ENCODE results near the gene IL11RA.

The IL11RA gene

DNA sequence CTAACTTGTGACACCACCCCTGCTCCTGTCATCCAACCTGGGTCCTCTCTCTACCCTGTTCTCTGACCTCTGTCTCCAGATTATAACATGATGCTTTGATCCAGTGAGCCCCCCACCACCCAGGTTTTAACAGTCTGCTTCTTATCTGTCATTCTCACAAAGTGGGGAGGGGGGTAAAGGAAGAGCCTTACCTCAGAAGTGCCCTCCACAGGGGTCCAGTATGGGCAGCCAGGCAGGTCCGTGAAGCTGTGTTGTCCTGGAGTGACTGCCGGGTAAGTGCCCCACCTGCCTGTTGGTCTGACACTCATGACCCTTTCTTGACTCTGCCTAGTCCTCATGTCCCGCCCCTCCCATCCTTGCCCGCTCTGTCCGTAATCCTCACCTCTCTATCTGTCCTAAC, 3.4 kb downstream of the IL11RA start:
- DNase-seq = no peak

DNA sequence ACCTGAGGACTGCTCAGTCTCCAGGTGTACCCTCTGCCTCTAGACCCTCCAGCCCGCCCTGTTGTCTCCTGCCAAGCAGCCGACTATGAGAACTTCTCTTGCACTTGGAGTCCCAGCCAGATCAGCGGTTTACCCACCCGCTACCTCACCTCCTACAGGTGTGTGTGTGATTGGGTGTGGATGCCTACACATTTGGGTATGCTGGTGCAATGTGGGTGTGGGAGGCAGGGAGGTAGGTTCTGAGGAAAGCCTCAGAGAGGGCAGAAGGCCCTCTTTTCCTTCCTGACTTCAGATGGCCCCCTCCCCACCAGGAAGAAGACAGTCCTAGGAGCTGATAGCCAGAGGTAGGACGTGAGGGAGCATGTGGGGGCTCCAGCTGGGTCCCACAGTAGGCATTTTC, 5.0 kb downstream of the IL11RA start:
- DNase-seq = no peak

DNA sequence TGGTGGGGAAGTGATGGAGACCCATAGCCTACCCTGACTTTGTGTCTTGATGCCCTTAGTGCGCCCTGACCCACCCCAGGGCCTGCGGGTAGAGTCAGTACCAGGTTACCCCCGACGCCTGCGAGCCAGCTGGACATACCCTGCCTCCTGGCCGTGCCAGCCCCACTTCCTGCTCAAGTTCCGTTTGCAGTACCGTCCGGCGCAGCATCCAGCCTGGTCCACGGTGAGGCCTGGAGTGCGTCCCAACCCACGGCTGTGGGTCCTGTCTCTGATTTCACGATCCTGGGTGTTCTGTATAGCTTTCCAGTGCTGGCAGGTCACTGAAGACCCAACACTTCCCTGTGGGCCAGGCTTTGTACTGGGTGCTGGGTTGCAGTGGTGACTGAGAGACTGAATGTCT, 6.5 kb downstream of the IL11RA start:
- DNase-seq = peak; percentile 13

DNA sequence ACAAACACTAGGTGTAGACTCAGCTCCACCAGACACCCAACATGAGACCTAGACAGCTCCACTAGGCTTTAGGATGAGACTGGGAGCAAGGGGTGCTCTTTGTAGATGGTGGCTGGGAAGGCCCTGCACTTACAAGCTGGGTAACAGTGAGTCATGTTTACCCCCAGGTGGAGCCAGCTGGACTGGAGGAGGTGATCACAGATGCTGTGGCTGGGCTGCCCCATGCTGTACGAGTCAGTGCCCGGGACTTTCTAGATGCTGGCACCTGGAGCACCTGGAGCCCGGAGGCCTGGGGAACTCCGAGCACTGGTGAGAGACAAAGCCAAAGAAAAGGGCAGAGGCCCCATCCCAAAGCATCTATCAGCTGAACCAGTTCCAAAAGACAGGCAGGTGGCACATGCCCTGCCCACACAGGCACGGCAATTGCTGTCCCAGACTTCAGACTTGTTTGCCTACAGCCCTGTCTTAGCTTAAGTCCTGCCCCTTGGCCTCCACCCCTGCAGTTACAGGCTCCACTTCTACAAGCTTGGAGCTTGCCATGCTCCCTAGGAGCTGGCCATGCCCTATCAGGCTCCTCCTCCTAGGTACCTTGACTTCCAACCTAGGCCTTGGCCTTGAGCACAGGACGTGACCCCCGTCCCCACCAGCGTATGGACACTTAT, 7.7 kb downstream of the IL11RA start:
- DNase-seq = no peak

DNA sequence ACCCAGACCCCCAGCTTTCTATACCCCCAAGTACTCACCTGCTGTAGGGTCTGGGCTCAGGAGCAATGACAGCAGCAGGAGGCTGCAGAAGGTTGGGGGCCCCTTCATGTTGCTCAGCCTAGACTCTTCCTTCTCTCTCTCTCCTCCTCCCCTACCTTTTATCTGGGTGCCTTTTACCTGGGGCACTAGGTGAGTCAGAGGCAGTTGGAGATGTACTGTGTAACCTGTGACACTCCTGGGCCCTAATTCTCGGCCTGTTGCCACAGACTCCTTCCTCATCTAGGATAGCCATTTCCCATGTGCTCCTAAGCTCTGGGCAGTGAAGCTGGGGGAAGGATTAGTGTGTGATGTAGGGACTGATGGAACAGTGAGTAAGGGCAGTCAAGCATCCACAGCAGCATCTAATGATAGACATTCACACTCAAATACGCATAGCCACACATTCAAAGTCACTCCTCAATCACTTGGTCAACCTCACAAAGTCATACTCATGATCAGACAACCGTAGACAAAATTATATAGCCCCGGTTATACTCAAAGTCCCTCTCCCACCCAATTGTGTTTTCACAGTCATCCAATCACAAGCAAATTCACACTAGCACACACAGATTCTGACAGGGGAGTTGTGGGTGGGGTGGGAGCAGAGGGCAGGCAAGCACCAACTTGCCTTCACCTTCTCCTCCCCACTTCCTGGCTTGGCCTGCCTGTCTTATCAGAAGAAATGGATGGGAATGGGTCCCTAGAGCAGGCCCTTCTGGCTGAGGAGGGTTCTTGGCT, 10.7 kb downstream of the IL11RA start, which contains the start of gene CCL27:
Gene CCL27, minus strand, starts transcription at position 132 of the 777 bp plus-strand sequence. Its CDS starts 24 bp downstream, at position 108.
- DNase-seq = no peak

DNA sequence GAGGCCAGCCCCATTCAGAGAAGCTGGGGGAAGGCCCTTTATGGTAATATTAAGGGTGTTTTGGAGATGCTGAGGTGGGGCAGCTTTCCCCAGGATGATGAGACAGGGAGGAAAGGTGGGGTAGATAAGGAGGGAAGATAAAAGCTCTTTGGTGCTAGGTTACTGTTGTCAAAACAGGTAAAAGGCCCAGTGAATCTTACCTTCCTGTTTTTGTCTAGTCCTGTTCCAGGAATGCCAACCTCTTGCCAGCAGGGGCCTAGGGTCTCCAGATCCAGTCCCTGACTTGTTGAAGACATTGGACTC, 11.3 kb downstream of the IL11RA start:
- DNase-seq = no peak

DNA sequence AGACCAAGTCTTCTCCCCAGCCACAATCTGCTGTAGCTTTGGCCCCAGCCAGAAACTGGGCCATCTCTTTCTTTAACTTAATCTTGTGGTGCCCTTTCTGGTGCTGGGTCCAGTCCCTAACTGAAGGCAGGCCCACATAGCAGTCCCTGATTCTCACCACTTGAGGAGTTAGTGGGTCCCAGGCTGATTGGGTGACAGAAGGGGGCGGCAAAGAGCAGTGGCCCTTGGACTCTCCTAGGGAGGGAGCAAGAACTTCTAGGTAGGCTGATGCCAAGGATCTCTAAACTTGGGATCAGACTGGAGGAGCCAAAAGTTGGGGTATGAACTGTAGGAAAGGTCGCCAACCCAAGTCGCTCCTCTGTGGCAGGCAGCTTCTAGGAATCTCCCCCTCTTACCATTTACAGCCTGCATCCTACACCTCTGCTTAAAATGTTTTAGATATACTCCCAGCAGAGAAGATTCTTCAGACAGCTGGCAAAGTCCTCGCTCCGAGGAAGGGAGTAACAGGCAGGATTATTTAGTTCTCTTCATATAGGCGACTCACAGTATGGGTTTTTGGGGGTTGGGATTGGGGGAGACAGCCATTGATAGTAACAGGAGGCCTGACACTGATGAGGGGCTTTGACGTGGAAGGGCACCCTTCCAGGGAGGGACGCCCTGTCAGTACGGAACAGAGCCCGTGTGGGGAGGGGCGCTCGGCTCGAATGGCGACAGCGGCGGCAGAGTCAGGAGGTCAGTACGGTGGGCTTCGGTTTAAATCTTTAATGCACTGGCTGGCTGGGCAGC, 12.5 kb downstream of the IL11RA start:
- peak; percentile 73 for DNase-seq

DNA sequence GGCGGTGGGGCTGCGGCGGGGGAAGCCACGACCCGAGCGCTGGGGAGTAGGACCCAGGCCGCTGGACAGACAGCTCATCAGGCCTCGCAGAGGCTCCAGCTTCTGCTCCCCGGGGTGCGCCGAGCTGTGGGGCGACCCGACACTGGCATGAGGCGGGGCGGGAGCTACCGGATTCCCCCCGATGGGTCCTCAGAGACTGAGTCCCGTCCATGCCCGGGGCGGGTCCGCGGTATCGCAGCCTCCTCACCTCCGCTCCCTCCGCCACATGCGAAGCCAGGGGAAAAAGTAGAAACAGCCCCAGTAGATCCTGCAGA, 13.0 kb downstream of the IL11RA start:
- no peak for DNase-seq

DNA sequence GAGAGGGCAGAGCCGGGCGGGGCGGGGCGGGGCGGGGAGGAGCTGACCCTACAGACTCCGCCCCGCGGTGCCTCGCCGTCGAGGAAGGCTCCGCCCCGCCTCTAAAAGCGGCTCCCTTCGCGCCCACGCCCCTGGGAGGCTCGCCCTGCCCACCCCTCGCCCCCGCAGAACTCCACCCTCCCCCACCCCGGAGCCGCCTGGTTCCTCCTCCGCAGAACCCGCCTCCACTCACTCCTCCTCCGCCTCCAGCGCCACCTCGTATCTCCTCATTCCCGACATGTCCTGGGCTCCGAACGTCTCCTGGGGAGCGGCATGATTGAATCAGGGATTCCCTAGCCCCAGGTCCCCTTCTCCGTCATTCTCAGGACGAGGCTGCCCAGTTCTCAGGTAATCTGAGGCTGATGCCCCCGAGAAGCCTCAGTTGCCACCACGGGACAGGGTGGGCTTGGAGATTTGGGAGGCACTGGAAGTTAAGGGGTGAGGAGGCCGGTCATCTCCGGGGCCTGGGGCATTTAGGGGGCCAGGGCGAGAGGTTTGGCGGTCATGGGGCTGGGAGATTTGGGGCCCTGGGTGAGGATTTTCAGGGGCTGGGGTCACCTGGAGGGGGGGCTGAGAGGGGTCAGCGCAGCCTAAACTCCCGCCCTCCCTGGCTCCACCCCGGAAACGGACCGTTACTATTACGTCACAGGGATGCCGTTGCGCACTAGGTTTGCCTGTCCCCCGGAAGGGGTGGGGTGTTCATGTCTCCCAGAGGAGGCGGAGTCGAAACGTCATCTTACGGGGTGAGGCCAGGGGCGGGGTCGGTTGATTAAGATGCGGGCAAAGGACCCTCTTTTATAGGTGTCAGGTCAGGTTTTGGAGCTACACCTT, 13.6 kb downstream of the IL11RA start:
- peak; percentile 95 for DNase-seq

DNA sequence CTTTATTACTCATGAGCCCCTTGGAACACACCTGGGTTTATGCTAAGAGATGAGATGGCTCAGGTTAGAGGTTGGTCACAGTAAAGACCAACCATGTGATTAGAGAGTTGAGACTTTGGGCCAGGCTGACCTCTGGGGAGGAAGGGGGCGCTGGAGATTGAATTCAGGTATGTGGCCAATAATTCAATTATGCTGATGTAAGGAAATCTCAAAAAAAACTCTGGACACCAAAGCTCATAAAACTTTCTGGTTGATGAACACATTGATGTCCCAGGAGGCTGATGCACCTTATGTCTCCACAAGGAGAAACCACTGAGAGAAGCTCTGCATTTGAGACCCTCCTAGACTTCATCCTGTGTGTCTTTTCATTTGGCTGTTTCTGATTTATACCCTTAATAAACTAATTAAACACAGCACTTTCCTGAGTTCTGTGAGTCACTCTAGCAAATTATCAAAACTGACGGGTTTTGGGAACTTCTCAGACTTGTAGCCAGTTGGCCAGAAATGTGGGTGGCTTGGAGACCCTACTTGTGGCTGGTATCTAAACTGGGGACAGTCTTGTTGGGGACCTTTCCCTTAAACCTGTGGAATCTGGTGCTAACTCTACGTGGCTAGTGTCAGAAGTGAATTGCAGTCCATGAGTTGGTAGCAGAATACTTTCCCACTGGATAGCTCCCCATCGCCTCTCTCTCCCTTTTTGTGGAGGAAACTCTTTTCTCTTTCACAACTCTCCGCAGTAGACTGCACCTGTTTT, 18.0 kb downstream of the IL11RA start:
- DNase-seq = no peak

DNA sequence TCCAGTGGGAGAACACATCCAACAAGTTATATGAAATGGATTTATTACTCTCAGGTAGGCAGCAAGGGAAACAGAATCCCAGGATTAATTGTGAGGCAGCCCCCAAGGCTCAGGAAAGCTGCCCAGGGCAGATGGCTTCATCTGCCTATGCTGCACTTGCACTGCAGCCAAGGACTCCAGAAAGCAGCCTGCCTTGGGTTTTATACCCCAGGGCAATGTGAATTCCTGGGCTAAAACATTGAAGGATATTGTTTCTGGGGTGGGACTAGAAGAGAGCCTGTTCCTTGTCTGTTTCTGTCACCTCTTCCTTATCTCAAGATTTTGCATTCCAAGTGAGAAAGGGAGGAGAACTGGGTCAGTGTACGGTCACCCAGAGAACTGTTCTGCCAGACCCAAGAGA, 19.3 kb downstream of the IL11RA start:
- DNase-seq = no peak

DNA sequence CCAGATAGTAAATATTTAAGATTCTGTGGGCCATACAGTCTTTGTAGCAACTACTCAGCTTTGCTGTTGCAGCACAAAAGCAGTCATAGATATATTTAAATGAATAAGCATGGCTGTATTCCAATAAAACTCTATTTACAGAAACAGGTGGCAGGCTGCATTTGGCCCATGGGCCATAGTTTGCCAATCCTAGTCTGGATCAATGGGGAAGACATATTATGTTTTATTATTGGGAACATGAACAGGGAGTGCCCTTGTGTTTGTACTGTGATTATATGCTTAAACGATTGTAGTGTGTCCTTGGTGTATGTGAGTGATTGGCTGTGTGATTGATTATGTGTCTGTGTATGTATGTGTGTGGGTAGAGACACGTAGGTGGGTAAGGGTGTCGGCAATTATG, 22.5 kb downstream of the IL11RA start:
- no peak for DNase-seq

DNA sequence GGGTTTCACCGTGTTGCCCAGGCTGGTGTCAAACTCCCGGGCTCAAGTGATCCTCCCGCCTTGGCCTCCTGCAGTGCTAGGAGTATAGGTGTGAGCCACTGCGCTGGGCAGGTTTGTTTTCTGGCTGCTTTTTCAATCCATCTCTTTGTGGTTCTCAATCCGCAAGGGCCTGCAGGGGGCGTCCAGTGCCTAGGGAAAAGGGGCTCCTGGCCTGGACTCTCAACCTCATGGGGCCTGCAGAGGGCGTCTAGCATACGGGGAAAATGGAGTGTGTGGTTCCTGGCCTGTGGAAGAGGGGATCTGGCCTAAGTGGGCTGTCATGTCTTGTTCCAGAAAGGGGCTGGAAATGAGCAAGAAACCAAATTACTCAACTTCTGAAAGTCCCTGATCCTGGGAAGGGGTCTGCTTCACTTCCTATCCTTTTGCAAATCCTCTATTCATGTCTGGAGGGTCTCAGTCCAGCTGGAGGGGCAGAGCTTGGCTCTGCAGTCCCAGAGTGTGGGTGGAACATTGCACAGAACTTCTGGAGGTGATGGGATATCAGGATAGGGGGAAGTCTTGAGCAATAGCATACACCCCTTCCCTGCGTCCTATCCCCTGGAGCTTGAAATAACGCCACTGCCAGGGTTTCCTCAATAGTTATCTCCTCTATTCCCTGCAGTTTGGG, 23.2 kb downstream of the IL11RA start:
- peak; percentile 57 for DNase-seq

DNA sequence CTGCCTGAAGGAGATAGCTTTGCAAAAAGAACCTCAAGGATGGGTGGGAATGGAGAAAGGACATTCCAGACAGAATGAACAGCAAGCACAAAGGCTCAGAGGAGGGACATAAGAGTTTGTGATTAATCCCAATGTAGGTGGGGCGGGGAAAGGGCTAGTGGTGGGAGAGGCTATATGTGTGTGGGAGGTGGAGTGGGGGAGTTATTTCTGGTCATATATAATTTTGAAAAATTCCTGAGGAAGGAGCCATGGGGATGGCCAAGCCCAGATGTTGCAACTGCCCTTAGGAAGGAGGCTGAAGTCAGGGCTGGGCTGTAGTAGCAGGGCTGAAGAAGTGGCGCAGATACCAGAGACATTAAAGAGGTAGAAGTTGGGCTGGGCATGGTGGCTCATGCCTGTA, 23.9 kb downstream of the IL11RA start:
- no peak for DNase-seq

DNA sequence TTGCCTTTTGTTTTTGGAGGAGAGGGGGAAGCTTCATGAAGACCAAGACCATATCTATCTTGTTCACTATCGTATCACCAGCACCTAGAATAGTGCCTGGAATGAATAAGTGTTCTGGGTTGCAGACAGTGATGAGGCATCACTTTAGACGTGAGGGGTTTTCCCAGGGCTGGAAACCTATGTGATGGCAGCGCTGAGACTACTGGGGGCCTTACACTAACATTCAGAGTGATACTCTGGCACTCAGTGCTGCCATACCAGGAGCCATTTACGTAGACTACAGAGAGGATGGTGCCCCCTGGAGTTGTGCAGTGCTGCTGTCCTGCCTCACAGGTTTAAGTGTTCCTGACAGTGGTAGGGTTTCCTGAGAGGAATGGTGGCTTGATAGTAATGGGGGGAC, 32.2 kb downstream of the IL11RA start:
- DNase-seq = no peak

DNA sequence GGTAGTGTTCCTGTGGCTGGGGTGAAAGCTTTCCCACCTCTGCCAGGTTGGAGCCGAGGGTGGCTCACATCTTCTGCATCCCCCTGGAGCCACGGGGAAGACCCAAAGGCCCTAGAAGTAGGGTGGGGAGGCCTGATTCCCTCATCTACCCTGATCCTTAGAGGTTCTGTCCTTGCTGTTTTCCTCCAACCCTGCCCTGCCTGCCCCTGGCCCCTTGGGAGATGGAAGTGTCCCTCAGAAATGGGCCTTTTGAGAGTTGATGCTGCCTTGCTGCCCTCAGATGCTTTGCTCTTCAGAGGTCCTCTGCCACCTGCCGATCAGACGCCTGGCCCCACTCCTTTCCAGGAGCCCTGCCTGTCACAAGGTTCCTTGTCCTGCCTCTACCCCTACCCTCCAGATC, 32.8 kb downstream of the IL11RA start:
- DNase-seq = no peak

DNA sequence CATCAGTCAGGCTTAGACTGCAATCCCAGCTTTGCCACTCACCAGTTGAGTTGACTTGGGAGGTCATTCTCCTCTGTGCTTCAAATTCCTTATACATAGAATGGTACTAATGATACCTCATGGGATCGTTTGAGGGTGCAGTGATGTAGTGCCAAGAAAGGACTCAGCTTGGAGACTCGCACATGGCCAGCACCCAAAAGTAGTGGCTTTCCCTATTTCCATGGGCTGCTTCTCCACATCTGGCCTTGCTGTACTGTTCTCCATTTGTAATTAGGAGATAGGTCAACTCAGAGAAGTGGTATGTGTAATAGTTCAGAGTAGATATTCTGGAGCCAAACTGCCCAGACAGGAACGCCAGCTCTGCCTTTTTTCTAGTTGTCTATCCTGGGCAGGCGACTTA, 33.6 kb downstream of the IL11RA start:
- DNase-seq = no peak

DNA sequence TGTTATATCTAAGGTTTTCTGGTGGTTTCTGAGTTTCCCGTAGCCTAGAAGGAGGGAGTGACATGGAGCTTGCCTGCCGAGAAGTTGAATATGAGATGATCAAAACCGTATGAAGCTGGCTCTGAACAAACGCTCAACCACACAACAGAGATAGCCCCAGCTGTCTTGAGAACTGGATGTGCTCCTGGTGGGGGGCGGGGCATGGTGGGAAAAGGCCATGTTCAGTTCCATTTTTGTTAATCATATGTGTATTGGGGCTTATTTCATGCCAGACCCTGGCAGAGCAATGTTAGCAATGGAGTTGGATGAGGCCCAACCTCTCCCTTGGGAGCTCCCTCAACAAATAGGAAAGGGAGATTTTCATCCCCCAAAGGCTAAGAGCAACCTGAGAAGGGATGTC, 34.2 kb downstream of the IL11RA start:
- no peak for DNase-seq

DNA sequence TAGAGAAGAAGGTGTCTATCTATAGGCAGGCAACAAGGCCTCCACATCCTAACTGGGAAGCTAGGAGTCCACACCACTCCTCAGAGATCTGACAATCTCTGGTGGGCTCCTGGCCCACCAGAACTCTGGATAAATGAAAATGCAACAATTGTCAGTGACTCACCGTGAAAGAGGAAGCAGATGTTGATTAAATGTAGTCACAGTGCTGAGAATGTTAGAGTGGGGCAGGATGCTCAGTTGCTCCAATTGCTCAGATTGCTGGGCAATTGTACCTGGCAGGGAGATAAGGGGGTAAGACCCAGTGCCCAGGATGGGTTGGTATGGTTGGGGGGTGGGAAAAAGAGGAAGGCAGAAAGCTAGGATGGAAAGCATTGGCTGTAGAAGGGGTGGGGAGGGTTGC, 34.7 kb downstream of the IL11RA start:
- DNase-seq = no peak

DNA sequence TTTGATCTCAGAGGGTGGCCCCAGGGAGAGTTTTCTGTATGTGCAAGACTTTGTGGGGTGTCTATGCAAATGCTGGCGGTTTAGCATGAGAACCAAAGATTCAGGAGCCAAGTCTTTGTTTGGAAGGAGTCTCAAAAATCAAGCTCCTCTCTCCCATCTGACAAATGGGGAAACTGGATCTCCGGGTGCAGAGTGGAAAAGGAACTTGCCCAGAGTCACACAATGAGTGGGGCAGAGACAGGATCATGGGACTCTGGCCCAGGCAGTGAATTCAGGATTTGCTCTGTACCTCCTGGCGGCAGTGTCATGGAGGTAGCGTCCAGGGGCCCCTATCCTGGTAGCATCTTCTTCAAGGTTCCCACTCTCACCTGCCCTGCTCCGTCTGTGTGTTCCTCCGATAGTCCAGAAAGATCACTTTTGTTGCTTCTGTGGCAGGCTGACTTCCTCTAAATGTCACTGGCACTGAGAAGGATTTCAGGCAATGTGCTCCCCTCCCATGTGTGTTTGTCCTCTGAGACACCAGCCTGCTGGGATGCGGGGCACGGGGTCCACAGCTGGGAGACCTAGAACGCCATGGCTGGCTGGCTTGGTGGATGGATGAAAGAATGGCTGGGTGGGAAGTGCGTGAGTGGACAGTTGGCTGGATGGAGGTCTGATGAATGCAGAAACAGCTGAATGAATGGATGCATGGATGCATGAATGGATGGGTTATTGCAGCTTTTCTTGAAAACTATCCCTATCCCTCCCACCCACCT, 35.5 kb downstream of the IL11RA start:
- DNase-seq = no peak

All from left hindlimb (tissue), 1 donor.